ENCODE data around the gene TOPAZ1. TPM values are rescaled to one million over a fixed set of nuclear protein-coding genes. Genes with fewer than 3 reads are reported as not detected.
A peak's percentile ranks its signal among the peaks of the same experiment; 100 is the strongest.
"Not testable (repeated sequence)": the region's sequence is repeated elsewhere in the genome, so short reads cannot be mapped to it uniquely, and the experiment has no call there.

TOPAZ1 gene
- total and polyA plus RNA-seq, 3 experiments from 2014 or later, result not detected

DNA sequence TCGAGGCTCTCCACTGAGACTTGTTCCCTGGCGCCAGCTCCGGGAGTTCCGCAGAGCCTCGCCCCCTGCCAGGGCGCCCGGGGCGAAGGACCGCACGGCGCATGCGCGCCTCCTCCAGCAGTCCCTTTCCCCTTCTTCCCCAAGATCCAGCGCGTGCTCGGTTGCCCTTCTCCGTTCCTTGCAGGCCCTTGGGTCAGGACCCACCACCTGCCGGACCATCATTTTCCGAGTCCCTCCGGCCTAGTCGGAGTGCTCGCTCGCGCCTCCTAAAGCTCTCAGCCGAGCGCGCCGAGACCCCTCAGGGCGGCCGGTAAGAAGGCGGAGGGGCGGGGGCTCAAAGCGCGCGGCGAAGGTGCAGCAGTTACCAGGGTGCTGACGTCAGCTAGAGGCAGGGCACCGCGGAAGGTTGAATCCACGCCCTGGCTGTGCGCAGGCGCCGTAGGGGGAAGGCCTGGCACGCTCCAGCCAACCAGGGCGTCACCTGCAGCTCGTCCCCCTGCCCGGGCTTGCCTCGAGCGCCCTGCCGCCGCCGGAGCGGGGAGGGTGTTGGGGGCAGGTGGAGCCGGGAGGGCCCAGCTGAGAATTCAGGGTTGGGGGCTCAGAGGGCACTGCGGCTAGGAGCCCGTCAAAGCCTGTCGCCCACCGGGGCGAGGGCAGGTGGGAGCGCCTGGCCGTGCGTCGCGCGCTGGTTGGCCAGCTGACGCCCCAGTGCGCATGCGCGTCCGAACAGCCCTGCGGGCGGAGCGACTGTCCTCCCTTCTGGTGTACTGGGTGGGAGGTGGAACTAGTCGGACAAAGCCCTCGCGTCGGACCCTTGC, 96.5 kb downstream of the TOPAZ1 start, which contains the start of gene TCAIM:
Gene TCAIM (plus strand): TSS at position 757 of the 818 bp plus-strand sequence. CDS start 16,017 bp downstream, outside the sequence.
- peak within 1 kb of the TSS; percentile 94 for H3K4me3 ChIP-seq (ENCODE audit: low read length)
- ChIA-PET CTCF (interaction anchor here (0.9 kb wide), 1 partner anchor 576 kb away, joined by 3 read pairs; no protein-coding TSS in a partner anchor), POLR2A (interaction anchor here (0.7 to 3.0 kb wide), 6 partner anchors 102 to 1176 kb away, joined by 3 to 27 read pairs (median 4); partner anchors contain the start of genes KIAA1143 and KIF15)
- H3K9me3 ChIP-seq (ENCODE audit: low read length), result no peaks in the 10 kb centered on the region
- H3K36me3 Mint-ChIP-seq, result peaks cover 0 to 10% (median 0%) of the 10 kb centered on the region in 3 donors
- H3K27ac Mint-ChIP-seq, result peak within 1 kb of the TSS; percentile 93 to 99 (median 98)
- peak within 1 kb of the TSS; percentile 90 for H3K27ac ChIP-seq (ENCODE audit: low read depth, low read length)
- no peaks in the 10 kb centered on the region for H3K36me3 ChIP-seq (ENCODE audit: insufficient read depth, low read length)
- H3K9me3 Mint-ChIP-seq, result no peaks in the 10 kb centered on the region
- H3K4me1 Mint-ChIP-seq, result peaks cover 23 to 44% (median 33%) of the 10 kb centered on the region in 3 donors
- DNase-seq, result peak; percentile 98 to 100 (median 99)
- H3K27me3 Mint-ChIP-seq, result peaks cover 2 to 13% of the 10 kb centered on the region in 2 donors
- H3K4me3 Mint-ChIP-seq, result peak within 1 kb of the TSS; percentile 92 to 98 (median 97)
- peaks cover 19% of the 10 kb centered on the region for H3K4me1 ChIP-seq (ENCODE audit: insufficient read depth, low read length)
- no peaks in the 10 kb centered on the region for H3K27me3 ChIP-seq (ENCODE audit: insufficient read depth, low read length, poor library complexity, severe bottlenecking)

DNA sequence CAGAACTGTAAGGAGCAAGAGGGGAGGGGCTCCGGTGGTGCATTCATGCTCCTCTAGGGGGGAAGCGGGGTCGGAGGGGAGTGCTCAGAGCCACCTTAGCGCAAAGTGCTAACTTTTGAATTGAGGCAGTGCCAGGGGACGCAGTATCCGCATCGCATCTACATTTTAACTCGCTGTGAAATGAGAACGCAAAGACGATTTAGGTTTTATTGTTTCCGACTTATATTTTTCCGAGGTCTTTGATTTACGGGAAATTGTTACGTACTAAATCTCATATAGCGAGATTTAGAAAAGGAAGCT, 97.1 kb downstream of the TOPAZ1 start:
- CTCF ChIA-PET, result no interaction called here
- POLR2A ChIA-PET, result interaction anchor here (1.2 to 3.0 kb wide), 4 partner anchors 101 to 950 kb away, joined by 3 to 27 read pairs (median 4); partner anchors contain the start of genes KIAA1143 and KIF15
- peak overlapping the region; percentile 90 for H3K27ac ChIP-seq (ENCODE audit: low read depth, low read length)
- no peaks in the 10 kb centered on the region for H3K9me3 Mint-ChIP-seq
- no peaks in the 10 kb centered on the region for H3K36me3 ChIP-seq (ENCODE audit: insufficient read depth, low read length)
- H3K4me1 Mint-ChIP-seq, result peaks cover 23 to 44% (median 33%) of the 10 kb centered on the region in 3 donors
- H3K4me3 ChIP-seq (ENCODE audit: low read length), result peak overlapping the region; percentile 94
- peak overlapping the region; percentile 93 to 99 (median 98) for H3K27ac Mint-ChIP-seq
- H3K27me3 Mint-ChIP-seq, result peaks cover 2 to 8% of the 10 kb centered on the region in 2 donors
- no peak for DNase-seq
- no peaks in the 10 kb centered on the region for H3K9me3 ChIP-seq (ENCODE audit: low read length)
- H3K4me3 Mint-ChIP-seq, result peak overlapping the region; percentile 92 to 98 (median 97)
- H3K36me3 Mint-ChIP-seq, result peaks cover 0 to 10% (median 0%) of the 10 kb centered on the region in 3 donors
- H3K27me3 ChIP-seq (ENCODE audit: insufficient read depth, low read length, poor library complexity, severe bottlenecking), result no peaks in the 10 kb centered on the region
- H3K4me1 ChIP-seq (ENCODE audit: insufficient read depth, low read length), result peaks cover 19% of the 10 kb centered on the region

DNA sequence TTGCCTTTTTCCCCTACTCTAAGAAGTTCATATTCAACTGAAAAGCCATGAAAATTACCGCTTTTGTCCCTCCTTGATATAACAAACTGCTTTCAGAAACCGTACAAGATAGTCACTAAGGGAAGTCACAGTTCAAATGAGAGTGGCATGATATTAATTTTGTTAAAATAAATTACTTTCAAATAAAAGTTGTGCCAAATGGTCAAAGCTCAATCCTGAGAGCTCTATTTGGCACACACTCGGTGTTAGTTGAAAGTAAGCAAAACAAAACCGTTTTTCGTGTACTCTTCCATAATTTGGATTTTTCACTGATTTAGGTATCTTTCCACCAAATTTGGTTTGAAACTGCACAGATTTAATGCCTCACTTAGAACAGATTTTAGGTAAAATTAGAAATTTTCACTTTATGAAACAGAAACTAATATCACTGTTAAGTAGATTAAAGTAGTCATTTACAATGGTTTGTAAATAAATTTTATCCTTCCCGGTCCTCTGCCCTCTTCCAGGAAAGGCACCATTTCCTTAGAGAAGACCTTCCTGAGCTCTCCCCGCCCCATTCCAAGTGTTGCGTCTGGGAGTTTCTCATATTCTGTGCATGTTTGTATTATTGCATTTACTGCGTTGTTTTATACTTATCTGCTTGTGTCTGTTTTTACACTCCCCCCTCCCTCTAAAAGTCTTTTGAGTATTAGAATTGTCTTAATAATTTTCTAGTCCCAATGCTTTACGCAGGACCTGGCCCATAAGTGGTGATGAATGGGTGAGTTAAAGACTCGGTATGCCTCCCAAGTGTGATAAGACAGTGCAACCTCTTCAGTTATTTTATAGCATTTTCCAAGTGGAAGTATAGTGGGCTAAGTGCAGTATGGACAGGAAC, 97.7 kb downstream of the TOPAZ1 start:
- H3K36me3 Mint-ChIP-seq, result peaks cover 0 to 10% (median 0%) of the 10 kb centered on the region in 3 donors
- CTCF ChIA-PET, result no interaction called here
- no peaks in the 10 kb centered on the region for H3K9me3 Mint-ChIP-seq
- H3K4me1 ChIP-seq (ENCODE audit: insufficient read depth, low read length), result peaks cover 19% of the 10 kb centered on the region
- peak overlapping the region; percentile 93 to 99 (median 98) for H3K27ac Mint-ChIP-seq
- H3K27me3 Mint-ChIP-seq, result peaks cover 2 to 4% of the 10 kb centered on the region in 2 donors
- no peaks in the 10 kb centered on the region for H3K36me3 ChIP-seq (ENCODE audit: insufficient read depth, low read length)
- H3K9me3 ChIP-seq (ENCODE audit: low read length), result no peaks in the 10 kb centered on the region
- POLR2A ChIA-PET, result interaction anchor here (0.6 to 3.0 kb wide), 5 partner anchors 101 to 951 kb away, joined by 3 to 27 read pairs (median 4); partner anchors contain the start of genes KIAA1143 and KIF15
- H3K27ac ChIP-seq (ENCODE audit: low read depth, low read length), result peak overlapping the region; percentile 90
- no peak for DNase-seq
- peak overlapping the region; percentile 94 for H3K4me3 ChIP-seq (ENCODE audit: low read length)
- H3K4me3 Mint-ChIP-seq, result peak overlapping the region; percentile 92 to 98 (median 97)
- H3K27me3 ChIP-seq (ENCODE audit: insufficient read depth, low read length, poor library complexity, severe bottlenecking), result no peaks in the 10 kb centered on the region
- H3K4me1 Mint-ChIP-seq, result peaks cover 23 to 44% (median 33%) of the 10 kb centered on the region in 3 donors

DNA sequence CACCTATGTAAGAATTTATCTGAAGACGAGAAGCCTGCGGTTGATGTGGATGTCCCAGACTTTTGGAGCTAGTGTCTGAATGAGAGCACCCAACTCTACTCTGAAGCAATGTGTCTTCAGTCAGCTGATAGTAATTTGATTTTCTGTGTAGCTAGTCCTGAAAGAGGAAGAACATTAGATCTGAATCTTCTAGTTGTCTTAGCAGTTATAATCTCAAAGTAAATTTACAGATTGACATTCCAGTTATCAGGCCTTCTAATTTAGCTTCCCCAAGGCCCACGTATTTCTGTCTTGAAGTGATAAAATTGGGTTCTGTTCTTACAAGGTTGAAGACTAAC, 98.3 kb downstream of the TOPAZ1 start:
- Mint-ChIP-seq H3K4me3 (peak overlapping the region; percentile 92 to 98 (median 97)), H3K27me3 (peaks cover 0 to 2% of the 10 kb centered on the region in 2 donors), H3K9me3 (no peaks in the 10 kb centered on the region), H3K4me1 (peaks cover 23 to 44% (median 33%) of the 10 kb centered on the region in 3 donors), H3K36me3 (peaks cover 0 to 10% (median 0%) of the 10 kb centered on the region in 3 donors), H3K27ac (peak overlapping the region in 6 of 8 donors; percentile 1 to 99 (median 92))
- Histone ChIP-seq H3K27me3 (ENCODE audit: insufficient read depth, low read length, poor library complexity, severe bottlenecking) (no peaks in the 10 kb centered on the region), H3K4me3 (ENCODE audit: low read length) (no peak overlapping the region), H3K9me3 (ENCODE audit: low read length) (no peaks in the 10 kb centered on the region), H3K36me3 (ENCODE audit: insufficient read depth, low read length) (no peaks in the 10 kb centered on the region), H3K27ac (ENCODE audit: low read depth, low read length) (no peak overlapping the region), H3K4me1 (ENCODE audit: insufficient read depth, low read length) (peaks cover 19% of the 10 kb centered on the region)
- no peak for DNase-seq
- ChIA-PET POLR2A (no interaction called here), CTCF (no interaction called here)

DNA sequence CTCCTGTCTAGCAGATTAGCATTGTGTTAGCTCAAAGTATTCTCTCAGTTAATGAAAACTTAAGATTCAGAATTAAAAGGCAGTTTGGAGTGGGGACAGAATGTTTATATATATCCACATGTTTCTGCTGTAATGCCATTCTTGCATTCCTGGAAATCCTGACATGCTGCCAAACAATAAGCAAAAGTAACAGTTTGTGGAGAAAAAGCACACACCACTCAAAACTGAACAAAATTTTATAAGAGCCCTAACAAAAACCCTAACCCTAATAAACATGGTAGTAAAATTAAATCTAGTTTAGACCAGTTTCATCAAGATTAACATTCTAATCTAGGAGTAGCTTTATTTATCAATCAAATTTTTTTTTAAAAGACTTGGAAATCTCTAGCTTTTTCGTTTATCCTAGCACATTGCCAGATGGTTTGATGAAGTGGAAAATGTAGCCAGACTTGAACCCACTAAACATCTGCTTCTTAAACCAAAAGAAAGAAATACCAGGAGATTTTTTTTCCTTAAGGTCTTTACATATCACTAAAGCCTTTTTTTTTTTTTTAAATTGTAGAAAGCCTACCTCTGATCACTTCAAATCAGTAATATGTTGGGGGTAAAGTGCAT, 100.6 kb downstream of the TOPAZ1 start:
- no peaks in the 10 kb centered on the region for H3K27me3 ChIP-seq (ENCODE audit: insufficient read depth, low read length, poor library complexity, severe bottlenecking)
- no peaks in the 10 kb centered on the region for H3K9me3 Mint-ChIP-seq

DNA sequence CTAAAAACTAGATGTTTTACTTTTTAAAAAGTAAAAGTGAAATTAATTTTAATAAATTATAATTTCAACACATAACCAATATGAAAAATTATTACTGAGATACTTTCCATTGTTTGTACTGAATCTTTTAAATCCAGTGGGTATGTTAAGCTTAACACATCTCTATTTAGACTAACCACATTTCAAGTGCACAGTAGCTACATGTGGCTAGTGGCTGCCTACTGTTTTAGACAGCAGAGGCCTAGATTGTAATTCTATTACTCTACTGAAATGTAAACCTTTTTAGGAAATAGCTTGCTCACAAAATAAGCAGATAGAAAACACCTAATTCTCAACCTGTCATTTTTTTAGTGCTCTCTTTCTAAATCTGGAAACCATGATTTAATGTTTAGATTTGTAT, 101.7 kb downstream of the TOPAZ1 start:
- H3K9me3 Mint-ChIP-seq, result no peaks in the 10 kb centered on the region
- H3K9me3 ChIP-seq (ENCODE audit: low read length), result no peaks in the 10 kb centered on the region
- H3K27me3 Mint-ChIP-seq, result no peaks in the 10 kb centered on the region
- no peak overlapping the region for H3K27ac ChIP-seq (ENCODE audit: low read depth, low read length)
- peaks cover 13% of the 10 kb centered on the region for H3K4me1 ChIP-seq (ENCODE audit: insufficient read depth, low read length)
- no peak overlapping the region for H3K4me3 Mint-ChIP-seq
- CTCF ChIA-PET, result no interaction called here
- POLR2A ChIA-PET, result no interaction called here
- peaks cover 0 to 7% (median 0%) of the 10 kb centered on the region in 3 donors for H3K36me3 Mint-ChIP-seq
- H3K27me3 ChIP-seq (ENCODE audit: insufficient read depth, low read length, poor library complexity, severe bottlenecking), result no peaks in the 10 kb centered on the region
- H3K4me3 ChIP-seq (ENCODE audit: low read length), result no peak overlapping the region
- H3K27ac Mint-ChIP-seq, result no peak overlapping the region
- peaks cover 16 to 33% (median 28%) of the 10 kb centered on the region in 3 donors for H3K4me1 Mint-ChIP-seq
- DNase-seq, result no peak
- no peaks in the 10 kb centered on the region for H3K36me3 ChIP-seq (ENCODE audit: insufficient read depth, low read length)

More for the DNA sequence above, 100.6 kb downstream of the TOPAZ1 start:
- Mint-ChIP-seq H3K27ac (peak overlapping the region in 4 of 8 donors; percentile 8 to 63 (median 36)), H3K27me3 (peaks cover 0 to 2% of the 10 kb centered on the region in 2 donors), H3K4me3 (no peak overlapping the region), H3K36me3 (peaks cover 0 to 10% (median 0%) of the 10 kb centered on the region in 3 donors), H3K4me1 (peaks cover 22 to 42% (median 32%) of the 10 kb centered on the region in 3 donors)
- H3K27ac ChIP-seq (ENCODE audit: low read depth, low read length), result no peak overlapping the region
- ChIA-PET CTCF (no interaction called here), POLR2A (interaction anchor here (0.7 kb wide), 1 partner anchor 179 kb away, joined by 4 read pairs; no protein-coding TSS in a partner anchor)
- H3K9me3 ChIP-seq (ENCODE audit: low read length), result no peaks in the 10 kb centered on the region
- no peaks in the 10 kb centered on the region for H3K36me3 ChIP-seq (ENCODE audit: insufficient read depth, low read length)
- no peak for DNase-seq
- H3K4me1 ChIP-seq (ENCODE audit: insufficient read depth, low read length), result peaks cover 18% of the 10 kb centered on the region
- H3K4me3 ChIP-seq (ENCODE audit: low read length), result no peak overlapping the region

DNA sequence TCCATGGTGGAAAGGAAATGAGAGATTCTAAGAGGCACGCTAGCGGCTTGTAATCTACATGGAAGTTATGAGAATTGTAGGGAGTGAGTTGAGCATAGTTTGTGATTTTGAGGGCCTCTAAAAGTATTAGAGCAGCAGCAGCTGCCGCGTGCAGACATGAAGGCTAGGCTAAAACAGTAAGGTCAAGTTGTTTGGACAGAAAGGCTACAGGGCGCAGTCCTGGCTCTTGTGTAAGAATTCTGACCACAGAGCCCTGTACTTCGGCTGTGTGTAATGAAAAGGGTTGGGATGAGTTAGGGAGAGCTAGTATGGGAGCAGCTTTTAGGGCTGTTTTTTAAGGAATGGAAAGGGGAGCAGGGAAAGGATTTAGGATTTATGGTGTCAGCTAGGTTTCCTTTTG, 104.9 kb downstream of the TOPAZ1 start:
- not testable (repeated sequence) for H3K4me3 Mint-ChIP-seq
- peaks cover 8 to 19% (median 19%) of the 10 kb centered on the region in 3 donors for H3K4me1 Mint-ChIP-seq

More for the DNA sequence above, 104.9 kb downstream of the TOPAZ1 start:
- H3K36me3 ChIP-seq (ENCODE audit: insufficient read depth, low read length); H3K9me3 ChIP-seq (ENCODE audit: low read length); H3K4me1 ChIP-seq (ENCODE audit: insufficient read depth, low read length); H3K27me3 ChIP-seq (ENCODE audit: insufficient read depth, low read length, poor library complexity, severe bottlenecking); H3K4me3 ChIP-seq (ENCODE audit: low read length); H3K36me3 Mint-ChIP-seq; H3K9me3 Mint-ChIP-seq; POLR2A ChIA-PET; H3K27me3 Mint-ChIP-seq; H3K27ac ChIP-seq (ENCODE audit: low read depth, low read length); CTCF ChIA-PET; DNase-seq; H3K27ac Mint-ChIP-seq: not testable (repeated sequence)
